Nephron (organoid): ENCODE results near the gene ME3.

Experiments
- H3K27ac Mint-ChIP-seq, 3 experiments: 2 replicates each; pipeline ENCODE4 v1.8.0; 2020; ENCODE audit warnings: mixed read lengths in 3 of 3, mild to moderate bottlenecking in 2 of 3, moderate library complexity in 1 of 3
- H3K27me3 Mint-ChIP-seq: 2 replicates; pipeline ENCODE4 v1.8.0; 2021; ENCODE audit warnings: low read depth, mild to moderate bottlenecking, moderate library complexity, mixed read lengths
- H3K36me3 Mint-ChIP-seq: 2 replicates; pipeline ENCODE4 v1.8.0; 2020; ENCODE audit warnings: low read depth, mixed read lengths
- H3K4me1 Mint-ChIP-seq: 2 replicates; pipeline ENCODE4 v1.8.0; 2020; ENCODE audit warnings: mixed read lengths
- H3K4me3 Mint-ChIP-seq, 3 experiments: 2 replicates each; pipeline ENCODE4 v1.8.0; 2020; ENCODE audit warnings: mild to moderate bottlenecking in 3 of 3, mixed read lengths in 3 of 3, moderate library complexity in 2 of 3
- H3K9me3 Mint-ChIP-seq: 2 replicates; pipeline ENCODE4 v1.8.0; 2020; ENCODE audit warnings: mixed read lengths
- TF ChIP-seq, protein P1 (sequence below), 3 experiments: fragments of 200-600 bp; sonication (generic); IDR thresholded peaks; one replicate each; pipeline ENCODE4 v1.5.0; 2021; ENCODE audit warnings: antibody characterized with exemption in 3 of 3; ENCODE audit not compliant: unreplicated experiment in 3 of 3

The ME3 gene

GRCh38 chr11:86670181-86670580 lies 2.2 kb downstream of the ME3 start:
- Mint-ChIP-seq H3K4me1 (peaks cover 17% of the 10 kb centered on the region), H3K36me3 (no peaks in the 10 kb centered on the region), H3K27ac (peak overlapping the region in 1 of 3 experiments; percentile 8)

GRCh38 chr11:86669424-86669823 lies 3.0 kb downstream of the ME3 start:
- Mint-ChIP-seq H3K27me3 (peaks cover 33% of the 10 kb centered on the region), H3K4me1 (peaks cover 17% of the 10 kb centered on the region), H3K27ac (no peak overlapping the region), H3K36me3 (no peaks in the 10 kb centered on the region), H3K4me3 (peak overlapping the region in 2 of 3 experiments; percentile 24 to 73), H3K9me3 (no peaks in the 10 kb centered on the region)
- TF ChIP-seq, protein P1, sequence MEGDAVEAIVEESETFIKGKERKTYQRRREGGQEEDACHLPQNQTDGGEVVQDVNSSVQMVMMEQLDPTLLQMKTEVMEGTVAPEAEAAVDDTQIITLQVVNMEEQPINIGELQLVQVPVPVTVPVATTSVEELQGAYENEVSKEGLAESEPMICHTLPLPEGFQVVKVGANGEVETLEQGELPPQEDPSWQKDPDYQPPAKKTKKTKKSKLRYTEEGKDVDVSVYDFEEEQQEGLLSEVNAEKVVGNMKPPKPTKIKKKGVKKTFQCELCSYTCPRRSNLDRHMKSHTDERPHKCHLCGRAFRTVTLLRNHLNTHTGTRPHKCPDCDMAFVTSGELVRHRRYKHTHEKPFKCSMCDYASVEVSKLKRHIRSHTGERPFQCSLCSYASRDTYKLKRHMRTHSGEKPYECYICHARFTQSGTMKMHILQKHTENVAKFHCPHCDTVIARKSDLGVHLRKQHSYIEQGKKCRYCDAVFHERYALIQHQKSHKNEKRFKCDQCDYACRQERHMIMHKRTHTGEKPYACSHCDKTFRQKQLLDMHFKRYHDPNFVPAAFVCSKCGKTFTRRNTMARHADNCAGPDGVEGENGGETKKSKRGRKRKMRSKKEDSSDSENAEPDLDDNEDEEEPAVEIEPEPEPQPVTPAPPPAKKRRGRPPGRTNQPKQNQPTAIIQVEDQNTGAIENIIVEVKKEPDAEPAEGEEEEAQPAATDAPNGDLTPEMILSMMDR (IDR thresholded peaks at IDR 0.05; ENCODE audit: unreplicated experiment in 3 of 3), result no peak

More at GRCh38 chr11:86670181-86670580, 2.2 kb downstream of the ME3 start:
- Mint-ChIP-seq H3K9me3 (no peaks in the 10 kb centered on the region), H3K4me3 (peak overlapping the region; percentile 39 to 84 (median 83)), H3K27me3 (peaks cover 33% of the 10 kb centered on the region)
- TF ChIP-seq, protein P1 (IDR thresholded peaks at IDR 0.05; ENCODE audit: unreplicated experiment in 3 of 3), result no peak

- Mint-ChIP-seq H3K27ac (no peak overlapping the region), H3K36me3 (no peaks in the 10 kb centered on the region), H3K4me1 (peaks cover 17% of the 10 kb centered on the region), H3K9me3 (no peaks in the 10 kb centered on the region), H3K4me3 (peak overlapping the region in 1 of 3 experiments; percentile 73), H3K27me3 (peaks cover 33% of the 10 kb centered on the region)
- TF ChIP-seq, protein P1 (IDR thresholded peaks at IDR 0.05; ENCODE audit: unreplicated experiment in 3 of 3), result no peak
These were observed 3.5 kb downstream of the ME3 start for GRCh38 chr11:86668929-86669328.

- H3K27me3 Mint-ChIP-seq, result peaks cover 29% of the 10 kb centered on the region
- no peak overlapping the region for H3K27ac Mint-ChIP-seq
- no peak overlapping the region for H3K4me3 Mint-ChIP-seq
- TF ChIP-seq, protein P1 (IDR thresholded peaks at IDR 0.05; ENCODE audit: unreplicated experiment in 3 of 3), result no peak
- peaks cover 22% of the 10 kb centered on the region for H3K4me1 Mint-ChIP-seq
- no peaks in the 10 kb centered on the region for H3K36me3 Mint-ChIP-seq
- no peaks in the 10 kb centered on the region for H3K9me3 Mint-ChIP-seq
These were observed 6.2 kb downstream of the ME3 start for GRCh38 chr11:86666193-86666592.

- Mint-ChIP-seq H3K4me1 (peaks cover 25% of the 10 kb centered on the region), H3K9me3 (no peaks in the 10 kb centered on the region), H3K27me3 (peaks cover 20% of the 10 kb centered on the region), H3K27ac (no peak overlapping the region), H3K36me3 (no peaks in the 10 kb centered on the region), H3K4me3 (no peak overlapping the region)
- TF ChIP-seq, protein P1 (IDR thresholded peaks at IDR 0.05; ENCODE audit: unreplicated experiment in 3 of 3), result no peak
These were observed 7.5 kb downstream of the ME3 start for GRCh38 chr11:86664930-86665329.

- TF ChIP-seq, protein P1 (IDR thresholded peaks at IDR 0.05; ENCODE audit: unreplicated experiment in 3 of 3), result no peak
- no peaks in the 10 kb centered on the region for H3K9me3 Mint-ChIP-seq
- H3K4me1 Mint-ChIP-seq, result peaks cover 26% of the 10 kb centered on the region
- H3K27ac Mint-ChIP-seq, result no peak overlapping the region
- H3K36me3 Mint-ChIP-seq, result no peaks in the 10 kb centered on the region
- H3K27me3 Mint-ChIP-seq, result peaks cover 10% of the 10 kb centered on the region
- no peak overlapping the region for H3K4me3 Mint-ChIP-seq
These were observed 8.7 kb downstream of the ME3 start for GRCh38 chr11:86663761-86664160.
